Chondrocyte (in vitro differentiated cells): ENCODE data around the gene APCDD1L. TPM values are rescaled to one million over a fixed set of nuclear protein-coding genes. Genes with fewer than 3 reads are reported as not detected.

ENCODE experiments used
- DNase-seq: peaks from one replicate; pipeline ENCODE4 v3.0.0; 2021; ENCODE audit warnings: mixed read lengths, low spot score
- H3K27ac Mint-ChIP-seq: one replicate; pipeline ENCODE4 v1.8.0; 2021; ENCODE audit warnings: mild to moderate bottlenecking, moderate library complexity, mixed read lengths; ENCODE audit not compliant: unreplicated experiment
- H3K27me3 Mint-ChIP-seq: 2 replicates; pipeline ENCODE4 v1.8.0; 2021; ENCODE audit warnings: low read depth, mixed read lengths
- H3K36me3 Mint-ChIP-seq: 2 replicates; pipeline ENCODE4 v1.8.0; 2021; ENCODE audit warnings: low read depth, mixed read lengths
- H3K4me1 Mint-ChIP-seq: 2 replicates; pipeline ENCODE4 v1.8.0; 2021; ENCODE audit warnings: low read depth, mild to moderate bottlenecking, mixed read lengths
- H3K4me3 Mint-ChIP-seq: one replicate; pipeline ENCODE4 v1.8.0; 2021; ENCODE audit warnings: mild to moderate bottlenecking, moderate library complexity, mixed read lengths; ENCODE audit not compliant: unreplicated experiment
- H3K9me3 Mint-ChIP-seq: 2 replicates; pipeline ENCODE4 v1.8.0; 2021; ENCODE audit warnings: low read depth, mixed read lengths
- CTCF ChIP-seq: fragments of 200-600 bp; sonication (generic); IDR thresholded peaks from 2 replicates; pipeline ENCODE4 v1.5.0; 2021; ENCODE audit warnings: antibody characterized with exemption, mild to moderate bottlenecking, moderate library complexity
- total RNA-seq: library from RNA; stranded (reverse); gene quantifications from 3 replicates; pipeline ENCODE4 v1.2.1, GENCODE V29; 2021

APCDD1L gene
- total RNA-seq, 1 donor from 2014 or later: 20.7 TPM

- Mint-ChIP-seq H3K4me1 (peaks cover 4% of the 10 kb centered on the region), H3K4me3 (no peak overlapping the region), H3K27ac (no peak overlapping the region), H3K9me3 (peaks cover 33% of the 10 kb centered on the region), H3K36me3 (peaks cover 29% of the 10 kb centered on the region), H3K27me3 (no peaks in the 10 kb centered on the region)
- DNase-seq: no peak
- TF ChIP-seq CTCF: no peak
Measured at GRCh38 chr20:58483051-58483450, 32.1 kb downstream of the APCDD1L start.

DNA sequence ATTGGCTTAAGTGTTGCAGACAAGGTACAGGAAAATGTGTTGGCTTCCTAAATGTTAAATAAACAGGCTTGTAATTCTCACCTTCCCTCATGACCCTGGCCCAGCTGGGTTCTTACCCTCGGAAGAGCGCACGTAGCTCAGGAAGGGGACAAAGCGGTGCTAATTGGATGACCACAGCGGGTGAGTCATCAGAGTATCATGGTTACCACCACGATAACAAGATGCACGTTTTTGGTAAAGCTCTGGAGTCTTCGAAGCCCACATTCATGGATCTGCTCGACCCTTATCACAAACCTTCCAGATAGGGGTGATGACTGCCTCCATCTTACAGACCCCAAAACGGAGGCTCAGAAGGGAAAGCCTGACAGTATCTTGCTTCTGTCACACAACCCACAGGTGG is 32.8 kb downstream of the APCDD1L start:
- Mint-ChIP-seq H3K9me3 (peaks cover 35% of the 10 kb centered on the region), H3K27ac (no peak overlapping the region), H3K4me1 (peaks cover 4% of the 10 kb centered on the region), H3K36me3 (peaks cover 29% of the 10 kb centered on the region), H3K27me3 (no peaks in the 10 kb centered on the region), H3K4me3 (no peak overlapping the region)
- TF ChIP-seq CTCF: no peak
- no peak for DNase-seq

GRCh38 chr20:58481481-58482021 is 33.6 kb downstream of the APCDD1L start:
- peaks cover 4% of the 10 kb centered on the region for H3K4me1 Mint-ChIP-seq
- H3K36me3 Mint-ChIP-seq: peaks cover 34% of the 10 kb centered on the region
- H3K4me3 Mint-ChIP-seq: no peak overlapping the region
- H3K9me3 Mint-ChIP-seq: peaks cover 42% of the 10 kb centered on the region
- DNase-seq: no peak
- H3K27me3 Mint-ChIP-seq: no peaks in the 10 kb centered on the region
- peak; percentile 77 for TF ChIP-seq CTCF
- H3K27ac Mint-ChIP-seq: no peak overlapping the region

GRCh38 chr20:58480551-58481336 is 34.5 kb downstream of the APCDD1L start:
- Mint-ChIP-seq H3K9me3 (peaks cover 35% of the 10 kb centered on the region), H3K4me1 (peaks cover 4% of the 10 kb centered on the region), H3K36me3 (peaks cover 28% of the 10 kb centered on the region), H3K27me3 (no peaks in the 10 kb centered on the region), H3K4me3 (no peak overlapping the region), H3K27ac (no peak overlapping the region)
- no peak for DNase-seq
- no peak for TF ChIP-seq CTCF

- TF ChIP-seq CTCF: no peak
- peaks cover 29% of the 10 kb centered on the region for H3K9me3 Mint-ChIP-seq
- H3K27me3 Mint-ChIP-seq: no peaks in the 10 kb centered on the region
- no peak overlapping the region for H3K4me3 Mint-ChIP-seq
- H3K27ac Mint-ChIP-seq: no peak overlapping the region
- peaks cover 28% of the 10 kb centered on the region for H3K36me3 Mint-ChIP-seq
- no peak for DNase-seq
- H3K4me1 Mint-ChIP-seq: peaks cover 4% of the 10 kb centered on the region
Measured at GRCh38 chr20:58479726-58480440, 35.3 kb downstream of the APCDD1L start.
